K562 (cell line): Measurements from ENCODE around the gene REX1BD. TPM values are rescaled to one million over a fixed set of nuclear protein-coding genes. Genes with fewer than 3 reads are reported as not detected.

Source experiments
- CSDE1 ChIP-seq, 2 experiments: fragments of 450-650 bp; IDR thresholded peaks; 2 replicates each; pipeline ENCODE4 v1.6.1; 2016; ENCODE audit warnings: mild to moderate bottlenecking in 1 of 2
- DDX20 ChIP-seq: fragments of 450-650 bp; IDR thresholded peaks from 2 replicates; pipeline ENCODE4 v1.6.1; 2016; ENCODE audit warnings: missing genetic modification characterization, low read depth, mild to moderate bottlenecking, missing compliant biosample characterization, moderate library complexity
- DEAF1 ChIP-seq: fragments of 450-650 bp; formaldehyde crosslinking; IDR thresholded peaks from 2 replicates; pipeline ENCODE4 v1.4.0; 2020; ENCODE audit warnings: mild to moderate bottlenecking, moderate library complexity
- E4F1 ChIP-seq: fragments of 250-450 bp; sonication (Bioruptor Pico); IDR thresholded peaks from 2 replicates; pipeline ENCODE4 v1.5.0; 2021; ENCODE audit warnings: mild to moderate bottlenecking, borderline replicate concordance
- ETS2 ChIP-seq: IDR thresholded peaks from 2 replicates; pipeline ENCODE4 v1.6.1; 2016; ENCODE audit warnings: borderline replicate concordance, missing genetic modification characterization, mild to moderate bottlenecking, moderate library complexity, missing compliant biosample characterization; ENCODE audit not compliant: poor library complexity, severe bottlenecking
- FOS ChIP-seq: IDR thresholded peaks from 3 replicates; pipeline ENCODE4 v1.6.1; 2011; ENCODE audit not compliant: insufficient read length; ENCODE audit errors: extremely low read depth
- FOXK2 ChIP-seq, 2 experiments: fragments of 450-650 bp; IDR thresholded peaks in 1 of 2; conservative IDR thresholded peaks in 1 of 2; 2 replicates each; pipeline ENCODE4 v1.6.1; 2016; ENCODE audit warnings: low read depth in 2 of 2, mild to moderate bottlenecking in 1 of 2
- HNRNPLL ChIP-seq: fragments of 200-400 bp; formaldehyde crosslinking; IDR thresholded peaks from 2 replicates; pipeline ENCODE4 v1.6.1; 2017; ENCODE audit warnings: low read length, low read depth, mild to moderate bottlenecking; ENCODE audit not compliant: poor library complexity, severe bottlenecking
- LEF1 ChIP-seq: fragments of 450-650 bp; IDR thresholded peaks from 2 replicates; pipeline ENCODE4 v1.6.1; 2016; ENCODE audit warnings: mild to moderate bottlenecking
- MCM3 ChIP-seq: fragments of 450-650 bp; IDR thresholded peaks from 2 replicates; pipeline ENCODE4 v1.6.1; 2016
- MEIS2 ChIP-seq: fragments of 450-650 bp; IDR thresholded peaks from 2 replicates; pipeline ENCODE4 v1.6.1; 2014; ENCODE audit warnings: mild to moderate bottlenecking; ENCODE audit not compliant: partially characterized antibody
- MLX ChIP-seq, 2 experiments: fragments of 450-650 bp in 1 of 2; sonication (generic) in 1 of 2; formaldehyde crosslinking; conservative IDR thresholded peaks; 2 replicates each; pipeline versions ENCODE4 v1.4.0 to v1.8.1; 2020 to 2022; ENCODE audit warnings: mild to moderate bottlenecking in 1 of 2, missing genetic modification reagents in 1 of 2
- MTA1 ChIP-seq: fragments of 450-650 bp; IDR thresholded peaks from 2 replicates; pipeline ENCODE4 v1.6.1; 2017; ENCODE audit warnings: borderline replicate concordance
- PRMT5 ChIP-seq: sonication (generic); formaldehyde crosslinking; IDR thresholded peaks from 2 replicates; pipeline ENCODE4 v1.5.0; 2020; ENCODE audit warnings: missing genetic modification reagents
- PTBP1 ChIP-seq: fragments of 200-400 bp; formaldehyde crosslinking; IDR thresholded peaks from 2 replicates; pipeline ENCODE4 v1.6.1; 2017; ENCODE audit warnings: low read depth, low read length
- RFX7 ChIP-seq: fragments of 250-450 bp; sonication (Bioruptor Pico); IDR thresholded peaks from 2 replicates; pipeline ENCODE4 v1.5.1; 2021; ENCODE audit warnings: mild to moderate bottlenecking
- SIN3A ChIP-seq, 2 experiments: fragments of 150-350 bp in 1 of 2; IDR thresholded peaks; 2 replicates each; pipeline ENCODE4 v1.6.1; 2011 to 2016; ENCODE audit warnings: borderline replicate concordance in 2 of 2, low read depth in 2 of 2, low read length in 2 of 2, mild to moderate bottlenecking in 2 of 2, moderate library complexity in 2 of 2; ENCODE audit not compliant: control insufficient read depth in 1 of 2
- TAF1 ChIP-seq: IDR thresholded peaks from 2 replicates; pipeline ENCODE4 v1.6.1; 2011; ENCODE audit warnings: mild to moderate bottlenecking, low read length, moderate library complexity; ENCODE audit not compliant: insufficient read depth, control insufficient read depth, severe bottlenecking; ENCODE audit errors: extremely low read depth
- TRIM25 ChIP-seq: fragments of 450-650 bp; IDR thresholded peaks from 2 replicates; pipeline ENCODE4 v1.7.0; 2016; ENCODE audit warnings: borderline replicate concordance
- ZKSCAN8 ChIP-seq: fragments of 200-800 bp; sonication (Bioruptor generic); IDR thresholded peaks from 2 replicates; pipeline ENCODE4 v1.6.1; 2016; ENCODE audit warnings: missing genetic modification characterization, missing compliant biosample characterization
- ZNF347 ChIP-seq: fragments of 450-650 bp; formaldehyde crosslinking; IDR thresholded peaks from 2 replicates; pipeline ENCODE4 v1.4.0; 2020; ENCODE audit warnings: low read depth, mild to moderate bottlenecking, moderate library complexity
- polyA plus RNA-seq, 8 experiments: library from polyadenylated mRNA; depleted of rRNA in 4 of 8; stranded (reverse) in 5 of 8; unstranded in 3 of 8; fragments of >200 nt; fragmentation: Nextera tagmentation in 2 of 8; fragmentation: Illumina TruSeq in 1 of 8; extraction: Ambion mirVana in 2 of 8; extraction: Trizol in 1 of 8; gene quantifications; 2 replicates each; pipeline versions ENCODE4 v1.2.1 to v1.2.3, GENCODE V29; 2011 to 2014; ENCODE audit warnings: inconsistent platforms in 1 of 8, missing spikeins in 1 of 8
- total RNA-seq, 7 experiments: library from RNA; depleted of rRNA in 6 of 7; stranded (reverse); fragments of >200 nt in 6 of 7; fragmentation: Illumina TruSeq in 2 of 7; extraction: Trizol in 2 of 7; gene quantifications; 2 replicates each; pipeline versions ENCODE4 v1.2.1 to v1.2.3, GENCODE V29; 2011 to 2021; ENCODE audit warnings: low replicate concordance in 1 of 7

Gene REX1BD
- total and polyA plus RNA-seq, 9 of the 15 experiments (the other 6 are each of a cell fraction or from before 2014, with no cell fraction given) = 1.9 to 136 (median 13.8) TPM

GRCh38 chr19:18571564-18572344 lies 16.8 kb upstream of the REX1BD start, which contains the start of gene UBA52 (continued):
- no peak for TF ChIP-seq MLX (CRISPR knock-in tag; conservative IDR thresholded peaks at IDR 0.05)
- TF ChIP-seq PRMT5 (CRISPR knock-in tag) = no peak
- no peak for TF ChIP-seq RFX7
- TF ChIP-seq MTA1 = peak; percentile 97
- TF ChIP-seq FOXK2 (conservative IDR thresholded peaks at IDR 0.05 in 1 of 2, IDR thresholded peaks at IDR 0.05 in 1 of 2; ENCODE audit: low read depth in 2 of 2) = peak; percentile 87 to 89; a peak in 3 of 4 replicates
- TF ChIP-seq TRIM25 = no peak
- TF ChIP-seq TAF1 = peak; percentile 98
- no peak for TF ChIP-seq PTBP1
- no peak for TF ChIP-seq FOS
- no peak for TF ChIP-seq ETS2 (tag)
- TF ChIP-seq ZKSCAN8 (CRISPR knock-in tag) = no peak
- peak; percentile 79 for TF ChIP-seq HNRNPLL
- peak; percentile 94 to 95; a peak in 3 of 4 replicates for TF ChIP-seq SIN3A (IDR thresholded peaks at IDR 0.05; ENCODE audit: borderline replicate concordance in 2 of 2, control insufficient read depth in 1 of 2, low read depth in 2 of 2, low read length in 2 of 2)
- 0 out of 4 replicates have a peak, but pooled peaks of 1 of the 2 experiments have one; percentile 22 for TF ChIP-seq CSDE1 (IDR thresholded peaks at IDR 0.05)
- TF ChIP-seq DEAF1 (CRISPR knock-in tag) = no peak
- no peak for TF ChIP-seq MCM3
- no peak for TF ChIP-seq LEF1
- peak; percentile 56 for TF ChIP-seq MEIS2
- TF ChIP-seq E4F1 (CRISPR knock-in tag) = no peak
- no peak for TF ChIP-seq ZNF347 (CRISPR knock-in tag)
- no peak for TF ChIP-seq DDX20 (tag)
